ENCODE measurements around the gene F11. TPM values are rescaled to one million over a fixed set of nuclear protein-coding genes. Genes with fewer than 3 reads are reported as not detected.

F11 gene
- total RNA-seq, 1 donor from 2014 or later: 0.40 TPM

Other genes starting within 250 kb of the F11 start
- 4.6 TPM for gene TLR3, start 197.0 kb upstream of the F11 start, total RNA-seq
- gene FAM149A, start 161.5 kb upstream of the F11 start, total RNA-seq: 14.6 TPM
- gene CYP4V2, start 74.6 kb upstream of the F11 start, total RNA-seq: 25.3 TPM
- 1.2 TPM for gene KLKB1, start 38.7 kb upstream of the F11 start, total RNA-seq

Measured in Right ventricle myocardium superior (tissue), 1 donor.